Activated B cell treated with CpG ODN at 0.5 μM for 24 hours (primary cell): ENCODE data around the gene ETNK1. TPM values are rescaled to one million over a fixed set of nuclear protein-coding genes. Genes with fewer than 3 reads are reported as not detected.
"Not testable (repeated sequence)": the region's sequence is repeated elsewhere in the genome, so short reads cannot be mapped to it uniquely, and the experiment has no call there.

Experiments
- ATAC-seq: fragments of 200-7000 bp; cut with Tn5 transposase; one replicate; pipeline ENCODE4 v1.10.0; 2021; ENCODE audit warnings: low read depth, mild to moderate bottlenecking, moderate library complexity
- CTCF ChIA-PET: fragments of 350-600 bp; sonication (Branson Sonifier 250); formaldehyde crosslinking; loops from one replicate; lab custom pipeline; 2021; ENCODE audit warnings: antibody characterized with exemption; lab: Charles Lee
- POLR2A ChIA-PET: fragments of 350-600 bp; sonication (Branson Sonifier 250); formaldehyde crosslinking; loops from one replicate; lab custom pipeline; 2021; ENCODE audit warnings: antibody characterized with exemption; lab: Charles Lee
- DNase-seq: peaks from one replicate; pipeline ENCODE4 v3.0.0; 2022
- H3K27ac Mint-ChIP-seq: one replicate; pipeline ENCODE4 v1.8.0; 2020; ENCODE audit warnings: mixed read lengths
- H3K27me3 Mint-ChIP-seq: one replicate; pipeline ENCODE4 v1.8.0; 2021; ENCODE audit warnings: mixed read lengths
- H3K36me3 Mint-ChIP-seq: one replicate; pipeline ENCODE4 v1.8.0; 2021; ENCODE audit warnings: low read depth, mixed read lengths
- H3K4me1 Mint-ChIP-seq: one replicate; pipeline ENCODE4 v1.8.0; 2021; ENCODE audit warnings: mixed read lengths
- H3K4me3 Mint-ChIP-seq: one replicate; pipeline ENCODE4 v1.8.0; 2020; ENCODE audit warnings: mild to moderate bottlenecking, mixed read lengths
- H3K9me3 Mint-ChIP-seq: one replicate; pipeline ENCODE4 v1.8.0; 2020; ENCODE audit warnings: mixed read lengths
- intact Hi-C: fragments of 100-400 bp; cut with micrococcal nuclease; formaldehyde crosslinking; loops from one replicate; pipeline ENCODE4 v1.15.1; 2024
- total RNA-seq: library from RNA; stranded (reverse); gene quantifications from 2 replicates; pipeline ENCODE4 v1.2.3, GENCODE V29; 2022
- TF ChIP-seq, protein P1 (sequence below): fragments of 200-600 bp; IDR thresholded peaks from one replicate; pipeline ENCODE4 v1.8.0; 2022; ENCODE audit warnings: antibody characterized with exemption, mild to moderate bottlenecking

The ETNK1 gene
- total RNA-seq, 1 donor from 2014 or later: 98.5 TPM

GRCh38 chr12:22700106-22700505, 75.1 kb downstream of the ETNK1 start:
- no peaks in the 10 kb centered on the region for H3K27me3 Mint-ChIP-seq
- DNase-seq (no peak), ATAC-seq (no peak)
- peaks cover 11% of the 10 kb centered on the region for H3K9me3 Mint-ChIP-seq
- H3K36me3 Mint-ChIP-seq: peaks cover 2% of the 10 kb centered on the region
- H3K4me1 Mint-ChIP-seq: no peaks in the 10 kb centered on the region
- TF ChIP-seq, protein P1, sequence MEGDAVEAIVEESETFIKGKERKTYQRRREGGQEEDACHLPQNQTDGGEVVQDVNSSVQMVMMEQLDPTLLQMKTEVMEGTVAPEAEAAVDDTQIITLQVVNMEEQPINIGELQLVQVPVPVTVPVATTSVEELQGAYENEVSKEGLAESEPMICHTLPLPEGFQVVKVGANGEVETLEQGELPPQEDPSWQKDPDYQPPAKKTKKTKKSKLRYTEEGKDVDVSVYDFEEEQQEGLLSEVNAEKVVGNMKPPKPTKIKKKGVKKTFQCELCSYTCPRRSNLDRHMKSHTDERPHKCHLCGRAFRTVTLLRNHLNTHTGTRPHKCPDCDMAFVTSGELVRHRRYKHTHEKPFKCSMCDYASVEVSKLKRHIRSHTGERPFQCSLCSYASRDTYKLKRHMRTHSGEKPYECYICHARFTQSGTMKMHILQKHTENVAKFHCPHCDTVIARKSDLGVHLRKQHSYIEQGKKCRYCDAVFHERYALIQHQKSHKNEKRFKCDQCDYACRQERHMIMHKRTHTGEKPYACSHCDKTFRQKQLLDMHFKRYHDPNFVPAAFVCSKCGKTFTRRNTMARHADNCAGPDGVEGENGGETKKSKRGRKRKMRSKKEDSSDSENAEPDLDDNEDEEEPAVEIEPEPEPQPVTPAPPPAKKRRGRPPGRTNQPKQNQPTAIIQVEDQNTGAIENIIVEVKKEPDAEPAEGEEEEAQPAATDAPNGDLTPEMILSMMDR: no peak
- no peak overlapping the region for H3K27ac Mint-ChIP-seq
- CTCF ChIA-PET: no interaction called here
- intact Hi-C loops: no loop called here
- no peak overlapping the region for H3K4me3 Mint-ChIP-seq
- POLR2A ChIA-PET: no interaction called here

GRCh38 chr12:22701216-22701809, 76.3 kb downstream of the ETNK1 start:
- DNase-seq, H3K9me3 Mint-ChIP-seq, ATAC-seq, H3K27me3 Mint-ChIP-seq, intact Hi-C loops, H3K4me1 Mint-ChIP-seq, H3K27ac Mint-ChIP-seq, H3K36me3 Mint-ChIP-seq, POLR2A ChIA-PET, H3K4me3 Mint-ChIP-seq, CTCF ChIA-PET: not testable (repeated sequence)

GRCh38 chr12:22702690-22703089, 77.7 kb downstream of the ETNK1 start:
- Mint-ChIP-seq H3K4me3 (no peak overlapping the region), H3K9me3 (no peaks in the 10 kb centered on the region), H3K27me3 (no peaks in the 10 kb centered on the region), H3K4me1 (no peaks in the 10 kb centered on the region), H3K36me3 (no peaks in the 10 kb centered on the region), H3K27ac (no peak overlapping the region)
- DNase-seq (no peak), ATAC-seq (no peak)
- intact Hi-C loops: no loop called here
- CTCF ChIA-PET: no interaction called here
- TF ChIP-seq, protein P1: no peak
- POLR2A ChIA-PET: no interaction called here

GRCh38 chr12:22709292-22709691, 84.3 kb downstream of the ETNK1 start:
- TF ChIP-seq, protein P1: no peak
- Mint-ChIP-seq H3K4me1 (peaks cover 4% of the 10 kb centered on the region), H3K36me3 (no peaks in the 10 kb centered on the region), H3K4me3 (no peak overlapping the region), H3K27ac (no peak overlapping the region), H3K27me3 (peaks cover 4% of the 10 kb centered on the region), H3K9me3 (no peaks in the 10 kb centered on the region)
- ChIA-PET CTCF (no interaction called here), POLR2A (no interaction called here)
- DNase-seq (no peak), ATAC-seq (no peak)
- intact Hi-C loops: no loop called here

DNA sequence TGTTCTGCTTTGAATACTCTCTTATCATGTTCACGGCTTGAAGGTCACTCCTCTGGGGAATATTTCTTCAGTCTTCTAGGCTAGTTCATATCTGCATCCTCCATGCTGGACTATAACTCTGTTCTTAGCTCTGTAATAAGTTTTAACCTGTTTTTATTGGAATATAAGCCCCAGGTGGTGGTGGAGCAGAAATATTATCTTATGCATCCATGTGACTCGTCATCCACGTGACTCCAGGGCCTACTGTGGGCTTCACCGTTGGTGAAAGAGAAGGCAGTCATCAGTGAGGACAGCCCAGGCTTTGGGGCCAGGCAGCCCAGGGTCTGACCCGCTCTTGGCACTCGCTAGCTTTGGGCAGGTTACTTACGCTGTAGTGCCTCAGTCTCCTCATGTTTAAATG, 87.1 kb downstream of the ETNK1 start:
- Mint-ChIP-seq H3K27ac (no peak overlapping the region), H3K27me3 (peaks cover 4% of the 10 kb centered on the region), H3K36me3 (no peaks in the 10 kb centered on the region), H3K9me3 (no peaks in the 10 kb centered on the region), H3K4me3 (no peak overlapping the region), H3K4me1 (peaks cover 4% of the 10 kb centered on the region)
- CTCF ChIA-PET: no interaction called here
- ATAC-seq (no peak), DNase-seq (no peak)
- POLR2A ChIA-PET: no interaction called here
- intact Hi-C loops: no loop called here
- TF ChIP-seq, protein P1: no peak

GRCh38 chr12:22715254-22715653, 90.3 kb downstream of the ETNK1 start:
- ATAC-seq: no peak
- intact Hi-C loops: no loop called here
- no peak for DNase-seq
- POLR2A ChIA-PET: no interaction called here
- H3K36me3 Mint-ChIP-seq: no peaks in the 10 kb centered on the region
- H3K4me3 Mint-ChIP-seq: no peak overlapping the region
- CTCF ChIA-PET: no interaction called here
- H3K27ac Mint-ChIP-seq: no peak overlapping the region
- peaks cover 4% of the 10 kb centered on the region for H3K27me3 Mint-ChIP-seq
- TF ChIP-seq, protein P1: no peak
- no peaks in the 10 kb centered on the region for H3K4me1 Mint-ChIP-seq
- H3K9me3 Mint-ChIP-seq: no peaks in the 10 kb centered on the region
